Uterus (tissue), 2 donors: ENCODE data around the gene GALNT12.

Source experiments
- CTCF ChIP-seq, 4 experiments: fragments of 200-600 bp in 2 of 4; fragments of 450-650 bp in 2 of 4; sonication (generic) in 2 of 4; IDR thresholded peaks; one replicate each; pipeline ENCODE4 v1.5.1; 2016 to 2019; ENCODE audit warnings: antibody characterized with exemption in 4 of 4, mild to moderate bottlenecking in 2 of 4, moderate library complexity in 1 of 4
- POLR2A ChIP-seq, 2 donors: fragments of 450-650 bp; IDR thresholded peaks; one replicate each; pipeline ENCODE4 v1.6.1; 2016; ENCODE audit warnings: antibody characterized with exemption in 2 of 2, mild to moderate bottlenecking in 1 of 2, moderate library complexity in 1 of 2

GRCh38 chr9:98767196-98767595, 40.3 kb upstream of the GALNT12 start:
- no peak for TF ChIP-seq CTCF (IDR thresholded peaks at IDR 0.05)
- TF ChIP-seq POLR2A (IDR thresholded peaks at IDR 0.05), result no peak
